SJSA1 (cell line): ENCODE results near the gene HOXA6. TPM values are rescaled to one million over a fixed set of nuclear protein-coding genes. Genes with fewer than 3 reads are reported as not detected.

Source experiments
- DNase-seq, 2 experiments: peaks; one replicate each; pipeline ENCODE4 v3.0.0-alpha.2; 2015 to 2020; ENCODE audit warnings: low spot score in 2 of 2, low read depth in 1 of 2
- H3K27ac ChIP-seq: fragments of 250-450 bp; sonication (Bioruptor Pico); 2 replicates; pipeline ENCODE4 v1.5.1; 2020; ENCODE audit warnings: mild to moderate bottlenecking, moderate library complexity
- H3K27me3 ChIP-seq: fragments of 250-450 bp; sonication (Bioruptor Pico); replicated peaks from 2 replicates; pipeline ENCODE4 v1.5.1; 2020; ENCODE audit warnings: mild to moderate bottlenecking, moderate library complexity
- H3K36me3 ChIP-seq: fragments of 250-450 bp; sonication (Bioruptor Pico); 2 replicates; pipeline ENCODE4 v1.5.1; 2020; ENCODE audit warnings: mild to moderate bottlenecking
- H3K4me1 ChIP-seq: fragments of 250-450 bp; sonication (Bioruptor Pico); replicated peaks from 2 replicates; pipeline ENCODE4 v1.6.1; 2021; ENCODE audit warnings: mild to moderate bottlenecking
- H3K4me3 ChIP-seq: fragments of 250-450 bp; sonication (Bioruptor Pico); 2 replicates; pipeline ENCODE4 v1.5.1; 2020; ENCODE audit warnings: mild to moderate bottlenecking
- H3K9me3 ChIP-seq: fragments of 250-450 bp; sonication (Bioruptor Pico); replicated peaks from 2 replicates; pipeline ENCODE4 v1.5.1; 2020; ENCODE audit warnings: mild to moderate bottlenecking
- total RNA-seq: library from RNA; depleted of rRNA; stranded (reverse); fragments of >200 nt; shearing (Covaris generic); gene quantifications from 2 replicates; pipeline ENCODE4 v1.2.3, GENCODE V29; 2014

The HOXA6 gene
- total RNA-seq, 1 experiment from 2014 or later, result 0.79 TPM

GRCh38 chr7:27151341-27151930, 3.9 kb upstream of the HOXA6 start:
- no peak overlapping the region for H3K27ac ChIP-seq
- no peaks in the 10 kb centered on the region for H3K36me3 ChIP-seq
- peaks cover 59% of the 10 kb centered on the region for H3K4me1 ChIP-seq
- H3K27me3 ChIP-seq, result no peaks in the 10 kb centered on the region; the same call in 1 of the 2 replicates
- H3K4me3 ChIP-seq, result peak overlapping the region; percentile 37
- H3K9me3 ChIP-seq, result no peaks in the 10 kb centered on the region
- DNase-seq, result peak in 1 of 2 experiments; percentile 51

- Histone ChIP-seq H3K27me3 (no peaks in the 10 kb centered on the region; the same call in 1 of the 2 replicates), H3K27ac (no peak overlapping the region), H3K36me3 (no peaks in the 10 kb centered on the region), H3K4me3 (peak overlapping the region; percentile 37), H3K4me1 (peaks cover 59% of the 10 kb centered on the region), H3K9me3 (no peaks in the 10 kb centered on the region)
- peak; percentile 70 to 88 for DNase-seq
Measured at GRCh38 chr7:27150568-27151340, 3.2 kb upstream of the HOXA6 start.

GRCh38 chr7:27149842-27150567, 2.4 kb upstream of the HOXA6 start:
- Histone ChIP-seq H3K4me1 (peaks cover 53% of the 10 kb centered on the region), H3K27ac (no peak overlapping the region), H3K36me3 (no peaks in the 10 kb centered on the region), H3K9me3 (no peaks in the 10 kb centered on the region), H3K27me3 (no peaks in the 10 kb centered on the region; the same call in 1 of the 2 replicates), H3K4me3 (peak overlapping the region; percentile 37)
- no peak for DNase-seq

- H3K27me3 ChIP-seq, result no peaks in the 10 kb centered on the region; the same call in 1 of the 2 replicates
- peak overlapping the region; percentile 18 for H3K4me3 ChIP-seq
- H3K27ac ChIP-seq, result peak overlapping the region; percentile 25
- no peaks in the 10 kb centered on the region for H3K9me3 ChIP-seq
- no peak for DNase-seq
- H3K4me1 ChIP-seq, result peaks cover 58% of the 10 kb centered on the region
- 0 out of 2 replicates have a peak, but pooled peaks cover 3% of the 10 kb centered on the region for H3K36me3 ChIP-seq
Measured at GRCh38 chr7:27148756-27149641, 1.4 kb upstream of the HOXA6 start.

- Histone ChIP-seq H3K4me1 (peaks cover 65% of the 10 kb centered on the region), H3K27ac (peak overlapping the region; percentile 25), H3K4me3 (peak overlapping the region; percentile 18), H3K36me3 (peaks cover 7% of the 10 kb centered on the region), H3K27me3 (no peaks in the 10 kb centered on the region), H3K9me3 (no peaks in the 10 kb centered on the region)
- no peak for DNase-seq
Measured at GRCh38 chr7:27148031-27148755, 619 bp upstream of the HOXA6 start.

GRCh38 chr7:27146491-27147198, 929 bp downstream of the HOXA6 start:
- peaks cover 11% of the 10 kb centered on the region for H3K36me3 ChIP-seq
- no peak overlapping the region for H3K27ac ChIP-seq
- no peaks in the 10 kb centered on the region for H3K27me3 ChIP-seq
- H3K4me1 ChIP-seq, result peaks cover 62% of the 10 kb centered on the region
- H3K4me3 ChIP-seq, result no peak overlapping the region
- no peaks in the 10 kb centered on the region for H3K9me3 ChIP-seq
- no peak for DNase-seq

GRCh38 chr7:27145914-27146412, 1.6 kb downstream of the HOXA6 start:
- no peak overlapping the region for H3K27ac ChIP-seq
- no peak for DNase-seq
- no peak overlapping the region for H3K4me3 ChIP-seq
- peaks cover 57% of the 10 kb centered on the region for H3K4me1 ChIP-seq
- peaks cover 12% of the 10 kb centered on the region for H3K36me3 ChIP-seq
- no peaks in the 10 kb centered on the region for H3K9me3 ChIP-seq
- no peaks in the 10 kb centered on the region for H3K27me3 ChIP-seq

- H3K9me3 ChIP-seq, result no peaks in the 10 kb centered on the region
- H3K27me3 ChIP-seq, result no peaks in the 10 kb centered on the region
- peak in 1 of 2 experiments; percentile 37 for DNase-seq
- peaks cover 53% of the 10 kb centered on the region for H3K4me1 ChIP-seq
- H3K4me3 ChIP-seq, result no peak overlapping the region
- peaks cover 12% of the 10 kb centered on the region for H3K36me3 ChIP-seq
- no peak overlapping the region for H3K27ac ChIP-seq
Measured at GRCh38 chr7:27145165-27145913, 2.2 kb downstream of the HOXA6 start.

- Histone ChIP-seq H3K36me3 (peaks cover 12% of the 10 kb centered on the region), H3K27ac (no peak overlapping the region), H3K4me1 (peaks cover 51% of the 10 kb centered on the region), H3K9me3 (no peaks in the 10 kb centered on the region), H3K27me3 (no peaks in the 10 kb centered on the region), H3K4me3 (no peak overlapping the region)
- peak in 1 of 2 experiments; percentile 41 for DNase-seq
Measured at GRCh38 chr7:27144781-27145164, 2.8 kb downstream of the HOXA6 start.

GRCh38 chr7:27143950-27144780, 3.4 kb downstream of the HOXA6 start:
- Histone ChIP-seq H3K4me3 (peak overlapping the region; percentile 48), H3K4me1 (peaks cover 53% of the 10 kb centered on the region), H3K36me3 (peaks cover 12% of the 10 kb centered on the region), H3K9me3 (no peaks in the 10 kb centered on the region), H3K27ac (no peak overlapping the region), H3K27me3 (no peaks in the 10 kb centered on the region)
- peak in 1 of 2 experiments; percentile 25 for DNase-seq
